ENCODE measurements around the gene POTEJ.
"Not testable (repeated sequence)": the region's sequence is repeated elsewhere in the genome, so short reads cannot be mapped to it uniquely, and the experiment has no call there.

POTEJ gene

DNA sequence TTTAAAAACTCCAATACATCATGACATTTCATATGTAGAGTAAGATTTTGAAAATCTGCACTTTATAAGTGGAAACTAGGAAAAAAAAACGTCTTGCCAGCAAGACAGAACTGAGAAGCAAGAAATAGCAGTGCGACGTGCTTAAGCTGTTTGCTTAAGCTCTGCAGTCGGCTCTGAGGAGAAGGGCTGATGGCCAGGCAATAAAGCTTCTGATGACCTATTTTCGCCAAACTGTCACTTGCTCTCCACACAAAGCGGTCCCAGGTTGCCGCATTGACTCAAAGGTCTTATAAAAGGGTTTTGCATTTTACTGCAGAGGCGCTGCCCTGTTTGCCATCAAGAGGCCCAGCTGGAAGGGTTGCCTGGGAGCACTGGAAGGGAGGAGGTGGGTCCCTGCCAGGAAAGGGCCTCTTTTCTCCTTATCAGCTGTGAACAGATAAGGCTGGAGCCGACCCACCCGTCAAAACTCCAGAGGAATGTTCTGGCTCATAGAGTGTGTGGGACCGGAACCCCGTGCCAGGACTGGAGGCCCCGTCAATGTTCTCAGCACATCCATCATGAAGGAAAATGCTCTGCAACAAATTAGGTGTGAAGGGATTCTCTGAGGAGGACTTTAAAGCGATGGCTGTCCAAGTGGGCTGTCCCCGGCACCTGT, 9.5 kb upstream of the POTEJ start:
- no CpG with 5 or more reads among the region's 15 CpGs for WGBS, 2 experiments (ENCODE audit: insufficient coverage in 2 of 2)
- H3K27ac ChIP-seq (ENCODE audit: low read depth, low read length, severe bottlenecking); H3K4me1 ChIP-seq (ENCODE audit: control insufficient read depth, insufficient read depth, low read length, poor library complexity, severe bottlenecking); H3K4me3 ChIP-seq (ENCODE audit: extremely low read depth, insufficient read depth, low read length, poor library complexity, severe bottlenecking); H3K36me3 ChIP-seq (ENCODE audit: control insufficient read depth, insufficient read depth, low read length); H3K9me3 ChIP-seq (ENCODE audit: control insufficient read depth, low read length): not testable (repeated sequence)

- H3K4me1 ChIP-seq (ENCODE audit: control insufficient read depth, insufficient read depth, low read length, poor library complexity, severe bottlenecking); H3K36me3 ChIP-seq (ENCODE audit: control insufficient read depth, insufficient read depth, low read length); H3K4me3 ChIP-seq (ENCODE audit: extremely low read depth, insufficient read depth, low read length, poor library complexity, severe bottlenecking); H3K27ac ChIP-seq (ENCODE audit: low read depth, low read length, severe bottlenecking); H3K9me3 ChIP-seq (ENCODE audit: control insufficient read depth, low read length): not testable (repeated sequence)
- WGBS, 2 experiments (ENCODE audit: insufficient coverage in 2 of 2), result no CpG with 5 or more reads among the region's 17 CpGs
Measured at GRCh38 chr2:130608276-130609001, 2.8 kb upstream of the POTEJ start.

DNA sequence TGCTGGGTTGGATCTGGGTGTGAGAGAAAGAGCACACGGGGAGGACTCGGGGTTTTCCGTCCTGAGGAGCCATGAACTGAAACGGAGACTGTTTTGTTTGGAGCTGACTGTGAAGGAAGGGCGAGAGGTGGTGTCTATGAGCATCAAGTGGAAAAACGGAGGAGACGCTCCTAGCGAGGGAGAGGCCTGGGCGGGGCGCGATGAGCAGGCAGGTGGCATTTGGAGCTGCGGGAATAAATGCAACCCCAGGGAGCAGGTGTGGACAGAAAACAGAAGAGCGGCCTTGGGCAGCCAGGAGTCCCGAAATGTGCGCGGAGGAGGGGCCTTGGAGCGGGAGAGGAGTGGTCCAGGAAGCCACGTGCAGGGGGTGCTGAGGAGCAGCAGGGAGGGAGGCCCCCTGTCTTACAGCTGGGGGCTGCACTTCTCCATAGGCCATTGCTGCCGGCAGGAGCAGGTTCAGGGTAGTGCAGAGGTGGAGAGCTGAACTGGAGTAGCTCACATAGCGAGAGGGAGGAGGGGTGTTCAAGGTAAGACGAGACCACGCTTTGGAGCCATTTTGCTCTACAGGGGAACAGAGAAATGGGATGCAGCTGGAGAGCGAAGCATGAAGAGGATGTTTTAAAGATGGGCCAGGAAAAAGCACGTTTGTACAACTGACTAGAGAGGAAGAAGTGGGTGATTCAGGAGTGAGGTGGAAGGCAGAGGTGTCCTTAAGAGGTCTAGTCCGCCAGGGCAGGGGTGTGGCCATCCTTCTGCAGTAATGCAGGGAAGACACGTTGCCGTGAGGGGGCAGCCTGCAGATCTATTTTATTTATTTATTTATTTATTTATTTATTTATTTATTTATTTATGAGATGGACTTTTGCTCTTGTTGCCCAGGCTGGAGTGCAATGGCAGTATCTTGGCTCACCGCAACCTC, 2.0 kb upstream of the POTEJ start:
- not testable (repeated sequence) for H3K4me1 ChIP-seq (ENCODE audit: control insufficient read depth, insufficient read depth, low read length, poor library complexity, severe bottlenecking); H3K27ac ChIP-seq (ENCODE audit: low read depth, low read length, severe bottlenecking); H3K9me3 ChIP-seq (ENCODE audit: control insufficient read depth, low read length); H3K36me3 ChIP-seq (ENCODE audit: control insufficient read depth, insufficient read depth, low read length); H3K4me3 ChIP-seq (ENCODE audit: extremely low read depth, insufficient read depth, low read length, poor library complexity, severe bottlenecking)
- WGBS, 2 experiments (ENCODE audit: insufficient coverage in 2 of 2), result 80% methylated on average over 2 of the region's 28 CpGs; no CpG with 5 or more reads in 1 of the 2 experiments

DNA sequence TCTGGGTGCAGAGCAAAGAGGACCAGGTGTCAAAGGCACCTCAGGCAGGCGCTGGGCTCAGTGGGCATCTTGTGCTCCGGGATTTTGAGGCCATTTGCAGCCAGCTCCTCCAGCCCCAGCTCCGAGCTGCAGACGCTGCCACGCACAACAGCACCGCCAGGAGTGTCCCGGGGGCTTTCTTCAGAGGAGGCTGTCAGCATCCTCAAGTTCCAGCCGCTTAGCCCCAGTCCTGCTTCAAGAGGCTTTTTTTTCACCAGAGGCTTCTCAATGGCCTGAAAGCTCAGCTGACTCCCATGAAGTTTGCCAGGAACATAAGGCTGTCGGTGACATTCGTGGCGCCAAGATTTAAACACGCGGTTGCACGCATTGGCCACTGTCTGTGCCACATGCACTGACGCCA, 754 bp upstream of the POTEJ start:
- not testable (repeated sequence) for H3K4me1 ChIP-seq (ENCODE audit: control insufficient read depth, insufficient read depth, low read length, poor library complexity, severe bottlenecking); H3K36me3 ChIP-seq (ENCODE audit: control insufficient read depth, insufficient read depth, low read length); H3K27ac ChIP-seq (ENCODE audit: low read depth, low read length, severe bottlenecking); H3K4me3 ChIP-seq (ENCODE audit: extremely low read depth, insufficient read depth, low read length, poor library complexity, severe bottlenecking); H3K9me3 ChIP-seq (ENCODE audit: control insufficient read depth, low read length)
- 94 to 97% methylated on average over 3 to 8 of the region's 15 CpGs for WGBS, 2 experiments (ENCODE audit: insufficient coverage in 2 of 2)

GRCh38 chr2:130628784-130629475, 17.7 kb downstream of the POTEJ start:
- not testable (repeated sequence) for H3K9me3 ChIP-seq (ENCODE audit: control insufficient read depth, low read length); H3K4me1 ChIP-seq (ENCODE audit: control insufficient read depth, insufficient read depth, low read length, poor library complexity, severe bottlenecking); H3K36me3 ChIP-seq (ENCODE audit: control insufficient read depth, insufficient read depth, low read length); H3K4me3 ChIP-seq (ENCODE audit: extremely low read depth, insufficient read depth, low read length, poor library complexity, severe bottlenecking); H3K27ac ChIP-seq (ENCODE audit: low read depth, low read length, severe bottlenecking)
- WGBS, 2 experiments (ENCODE audit: insufficient coverage in 2 of 2), result 83 to 96% methylated on average over 4 to 6 of the region's 10 CpGs

DNA sequence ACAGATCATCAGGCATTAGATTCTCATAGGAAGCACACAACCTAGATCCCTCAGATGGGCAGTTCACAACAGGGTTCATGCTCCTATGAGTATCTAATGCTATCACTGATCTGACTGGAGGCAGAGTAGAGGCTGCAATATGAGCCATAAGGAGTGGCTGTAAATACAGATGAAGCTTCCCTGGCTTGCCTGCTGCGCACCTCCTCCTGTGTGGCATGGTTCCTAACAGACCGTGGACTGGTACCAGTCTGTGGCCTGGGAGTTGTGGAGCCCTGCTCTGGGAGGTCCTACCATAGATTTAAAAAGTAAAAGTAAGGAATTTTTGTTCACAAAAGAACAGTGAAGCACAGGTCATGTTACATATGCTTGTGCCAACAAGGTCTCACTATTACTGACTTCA, 27.7 kb downstream of the POTEJ start:
- WGBS, 2 experiments (ENCODE audit: insufficient coverage in 2 of 2), result no CpG with 5 or more reads among the region's 2 CpGs

DNA sequence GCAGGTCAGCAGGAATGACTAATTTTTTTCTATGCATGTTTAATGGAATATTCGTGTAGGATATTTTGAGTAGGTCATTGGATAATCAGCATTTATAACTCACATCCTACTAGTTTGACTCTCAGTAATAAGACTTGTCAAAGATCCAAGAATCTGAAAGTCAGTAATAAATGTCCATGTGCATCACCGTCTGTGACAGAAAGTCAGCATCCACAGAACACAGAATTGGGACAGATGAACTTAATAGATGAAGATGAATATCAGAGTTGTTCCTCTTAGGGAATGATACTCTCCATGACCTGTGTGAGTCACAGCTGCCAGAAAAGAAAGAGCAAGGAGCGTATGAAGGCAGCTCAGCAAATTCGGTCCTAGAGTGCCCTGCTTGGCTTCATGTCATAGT, 30.4 kb downstream of the POTEJ start:
- 80% methylated on average over 1 of the region's 4 CpGs; no CpG with 5 or more reads in 1 of the 2 experiments for WGBS, 2 experiments (ENCODE audit: insufficient coverage in 2 of 2)
- H3K36me3 ChIP-seq (ENCODE audit: control insufficient read depth, insufficient read depth, low read length); H3K27ac ChIP-seq (ENCODE audit: low read depth, low read length, severe bottlenecking); H3K9me3 ChIP-seq (ENCODE audit: control insufficient read depth, low read length); H3K4me1 ChIP-seq (ENCODE audit: control insufficient read depth, insufficient read depth, low read length, poor library complexity, severe bottlenecking); H3K4me3 ChIP-seq (ENCODE audit: extremely low read depth, insufficient read depth, low read length, poor library complexity, severe bottlenecking): not testable (repeated sequence)

More for the DNA sequence above, 27.7 kb downstream of the POTEJ start:
- H3K27ac ChIP-seq (ENCODE audit: low read depth, low read length, severe bottlenecking); H3K9me3 ChIP-seq (ENCODE audit: control insufficient read depth, low read length); H3K4me3 ChIP-seq (ENCODE audit: extremely low read depth, insufficient read depth, low read length, poor library complexity, severe bottlenecking); H3K36me3 ChIP-seq (ENCODE audit: control insufficient read depth, insufficient read depth, low read length); H3K4me1 ChIP-seq (ENCODE audit: control insufficient read depth, insufficient read depth, low read length, poor library complexity, severe bottlenecking): not testable (repeated sequence)

- WGBS, 2 experiments (ENCODE audit: insufficient coverage in 2 of 2), result no CpG with 5 or more reads among the region's 1 CpG
- H3K4me1 ChIP-seq (ENCODE audit: control insufficient read depth, insufficient read depth, low read length, poor library complexity, severe bottlenecking); H3K36me3 ChIP-seq (ENCODE audit: control insufficient read depth, insufficient read depth, low read length); H3K4me3 ChIP-seq (ENCODE audit: extremely low read depth, insufficient read depth, low read length, poor library complexity, severe bottlenecking); H3K9me3 ChIP-seq (ENCODE audit: control insufficient read depth, low read length); H3K27ac ChIP-seq (ENCODE audit: low read depth, low read length, severe bottlenecking): not testable (repeated sequence)
Measured at GRCh38 chr2:130649285-130649684, 38.0 kb downstream of the POTEJ start.

GRCh38 chr2:130664506-130664905, 53.3 kb downstream of the POTEJ start:
- WGBS, 2 experiments (ENCODE audit: insufficient coverage in 2 of 2), result 20% methylated on average over 1 of the region's 6 CpGs; no CpG with 5 or more reads in 1 of the 2 experiments
- H3K4me3 ChIP-seq (ENCODE audit: extremely low read depth, insufficient read depth, low read length, poor library complexity, severe bottlenecking); H3K9me3 ChIP-seq (ENCODE audit: control insufficient read depth, low read length); H3K4me1 ChIP-seq (ENCODE audit: control insufficient read depth, insufficient read depth, low read length, poor library complexity, severe bottlenecking); H3K27ac ChIP-seq (ENCODE audit: low read depth, low read length, severe bottlenecking); H3K36me3 ChIP-seq (ENCODE audit: control insufficient read depth, insufficient read depth, low read length): not testable (repeated sequence)

GRCh38 chr2:130665596-130665995, 54.4 kb downstream of the POTEJ start:
- H3K36me3 ChIP-seq (ENCODE audit: control insufficient read depth, insufficient read depth, low read length); H3K4me3 ChIP-seq (ENCODE audit: extremely low read depth, insufficient read depth, low read length, poor library complexity, severe bottlenecking); H3K9me3 ChIP-seq (ENCODE audit: control insufficient read depth, low read length); H3K4me1 ChIP-seq (ENCODE audit: control insufficient read depth, insufficient read depth, low read length, poor library complexity, severe bottlenecking); H3K27ac ChIP-seq (ENCODE audit: low read depth, low read length, severe bottlenecking): not testable (repeated sequence)
- WGBS, 2 experiments (ENCODE audit: insufficient coverage in 2 of 2), result no CpG with 5 or more reads among the region's 5 CpGs

All from mesodermal cell (in vitro differentiated cells).